COLO668 (cell line): ENCODE results near the gene PHYHD1.
A peak's percentile ranks its signal among the peaks of the same experiment; 100 is the strongest.
"Not testable (repeated sequence)": the region's sequence is repeated elsewhere in the genome, so short reads cannot be mapped to it uniquely, and the experiment has no call there.

Source experiments
- DNase-seq: peaks from one replicate; lab custom pipeline; 2025; ENCODE audit not compliant: unreplicated experiment; lab: John Stamatoyannopoulos, UW

PHYHD1 gene

GRCh38 chr9:128947527-128948301 is 26.9 kb downstream of the PHYHD1 start, which contains the start of the genes DOLK and NUP188:
DOLK (minus strand) TSS chr9:128947603; CDS start chr9:128947303, 300 bp downstream.
NUP188 (plus strand) TSS chr9:128947699; CDS start chr9:128947720, 21 bp downstream.
- peak; percentile 95 for DNase-seq

- DNase-seq, result not testable (repeated sequence)
These were observed 40.6 kb downstream of the PHYHD1 start for GRCh38 chr9:128961403-128961802.

- DNase-seq, result no peak
These were observed 48.7 kb downstream of the PHYHD1 start for GRCh38 chr9:128969491-128969890.

- DNase-seq, result no peak
These were observed 52.2 kb downstream of the PHYHD1 start for GRCh38 chr9:128972956-128973355.

- no peak for DNase-seq
These were observed 58.3 kb downstream of the PHYHD1 start for GRCh38 chr9:128979111-128979510.

GRCh38 chr9:128983536-128983935 is 62.8 kb downstream of the PHYHD1 start:
- DNase-seq, result no peak

GRCh38 chr9:128986671-128987070 is 65.9 kb downstream of the PHYHD1 start:
- DNase-seq, result no peak

GRCh38 chr9:128987805-128988204 is 67.0 kb downstream of the PHYHD1 start:
- DNase-seq, result no peak
